K562 (cell line): ENCODE data around the gene PPFIA1. TPM values are rescaled to one million over a fixed set of nuclear protein-coding genes. Genes with fewer than 3 reads are reported as not detected.

Experiments used
- ATAC-seq: fragments of 200-7000 bp; cut with Tn5 transposase; 3 replicates; pipeline ENCODE4 v1.9.1; 2020; ENCODE audit warnings: moderate library complexity
- BruUV-seq: library from RNA; stranded (reverse); fragments of 400-500 nt; replicated peaks from 2 replicates; lab custom pipeline; 2021; lab: Mats Ljungman, UMichigan
- CTCF ChIA-PET: fragments of 300-600 bp; formaldehyde crosslinking; extraction: SDS; loops from one replicate; lab custom pipeline; 2021; ENCODE audit warnings: low intra/inter-chr PET ratio; lab: Yijun Ruan, JAX
- POLR2A ChIA-PET: fragments of 300-600, 350-650 bp; sonication (Branson Sonifier 250); formaldehyde crosslinking; extraction: SDS; loops from one replicate; lab custom pipeline; 2021; ENCODE audit warnings: antibody characterized with exemption, inconsistent platforms; lab: Yijun Ruan, JAX
- DNase-seq, 4 experiments: peaks; one replicate each; pipeline versions ENCODE4 v3.0.0 to v3.0.0-alpha.2; 2011 to 2018; ENCODE audit warnings: low spot score in 3 of 4, mixed read lengths in 3 of 4; ENCODE audit errors: extremely low read depth in 1 of 4
- FAIRE-seq: peaks from 2 replicates; lab custom pipeline; 2011; peaks lifted over from hg19 to GRCh38; lab: Jason Lieb, UNC
- H2AFZ ChIP-seq: 2 replicates; pipeline ENCODE4 v1.6.0; 2011; ENCODE audit warnings: low read depth, low read length, control low read depth, inconsistent platforms
- H3K27ac ChIP-seq: fragments of 200-600 bp; 3 replicates; pipeline ENCODE4 v1.8.0; 2011; ENCODE audit warnings: low read depth, mild to moderate bottlenecking, control low read depth, inconsistent platforms, low read length, moderate library complexity, mixed read lengths; ENCODE audit errors: extremely low read depth
- H3K27me3 ChIP-seq, 2 experiments: fragments of 300-600 bp in 1 of 2; 2 replicates in 1 of 2; 3 replicates in 1 of 2; pipeline versions ENCODE4 v1.6.0 to v1.8.0; 2011; ENCODE audit warnings: inconsistent platforms in 2 of 2, low read length in 2 of 2, mild to moderate bottlenecking in 1 of 2, mixed read lengths in 1 of 2, moderate library complexity in 1 of 2; ENCODE audit not compliant: control insufficient read depth in 2 of 2, insufficient read depth in 2 of 2
- H3K36me3 ChIP-seq: fragments of 300-600 bp; 3 replicates; pipeline ENCODE4 v1.8.0; 2011; ENCODE audit warnings: mild to moderate bottlenecking, low read length, inconsistent platforms; ENCODE audit not compliant: control insufficient read depth, insufficient read depth
- H3K4me1 ChIP-seq, 2 experiments: fragments of 200-600 bp in 1 of 2; replicated peaks in 1 of 2; 2 replicates in 1 of 2; 3 replicates in 1 of 2; pipeline versions ENCODE4 v1.5.1 to v1.8.0; 2011; ENCODE audit warnings: inconsistent platforms in 2 of 2, low read length in 2 of 2, mild to moderate bottlenecking in 1 of 2, mixed read lengths in 1 of 2, moderate library complexity in 1 of 2; ENCODE audit not compliant: control insufficient read depth in 2 of 2, insufficient read depth in 2 of 2
- H3K4me2 ChIP-seq: 2 replicates; pipeline ENCODE4 v1.6.1; 2011; ENCODE audit warnings: low read length, control low read depth, inconsistent platforms, mixed read lengths; ENCODE audit not compliant: insufficient read depth
- H3K4me3 ChIP-seq: fragments of 200-600 bp; sonication (generic), shearing (Covaris generic); 2 replicates; pipeline ENCODE4 v1.5.1; 2016; ENCODE audit warnings: control low read depth, inconsistent platforms
- H3K79me2 ChIP-seq: fragments of 200-600 bp; 3 replicates; pipeline ENCODE4 v1.8.0; 2011; ENCODE audit warnings: low read length, inconsistent platforms; ENCODE audit not compliant: control insufficient read depth, insufficient read depth
- H3K9ac ChIP-seq, 2 experiments: 2 replicates each; pipeline versions ENCODE4 v1.6.0 to v1.6.1; 2011; ENCODE audit warnings: low read depth in 2 of 2, low read length in 2 of 2, control low read depth in 1 of 2, inconsistent platforms in 1 of 2, mild to moderate bottlenecking in 1 of 2, mixed read lengths in 1 of 2; ENCODE audit not compliant: insufficient read depth in 1 of 2
- H3K9me1 ChIP-seq: one replicate; pipeline ENCODE4 v1.6.0; 2011; ENCODE audit warnings: inconsistent platforms, mild to moderate bottlenecking, low read length, moderate library complexity; ENCODE audit not compliant: control insufficient read depth, insufficient read depth
- H3K9me3 ChIP-seq: replicated peaks from 2 replicates; pipeline ENCODE4 v1.5.1; 2011; ENCODE audit warnings: low read depth, low read length, inconsistent platforms; ENCODE audit not compliant: control insufficient read depth, insufficient read depth
- H4K20me1 ChIP-seq: replicated peaks from 2 replicates; pipeline ENCODE4 v1.6.1; 2011; ENCODE audit warnings: low read length, inconsistent platforms, mixed read lengths; ENCODE audit not compliant: control insufficient read depth, insufficient read depth
- ATF3 ChIP-seq, 2 experiments: fragments of 450-650 bp in 1 of 2; sonication (generic) in 1 of 2; formaldehyde crosslinking in 1 of 2; IDR thresholded peaks in 1 of 2; conservative IDR thresholded peaks in 1 of 2; 2 replicates each; pipeline versions ENCODE4 v1.6.1 to v1.8.1; 2016 to 2023; ENCODE audit warnings: mild to moderate bottlenecking in 2 of 2, moderate library complexity in 2 of 2, inconsistent platforms in 1 of 2, missing genetic modification reagents in 1 of 2
- CHD4 ChIP-seq: fragments of 200-600 bp; sonication (generic); IDR thresholded peaks from 3 replicates; pipeline ENCODE4 v1.6.1; 2012; ENCODE audit warnings: low read depth, mild to moderate bottlenecking, mixed read lengths, low read length, inconsistent platforms; ENCODE audit not compliant: insufficient read depth, insufficient replicate concordance, poor library complexity, severe bottlenecking
- CTBP1 ChIP-seq: fragments of 450-650 bp; IDR thresholded peaks from 2 replicates; pipeline ENCODE4 v1.6.1; 2016; ENCODE audit warnings: borderline replicate concordance
- FOSL1 ChIP-seq: fragments of 200-800 bp; sonication (Bioruptor generic); conservative IDR thresholded peaks from 2 replicates; pipeline ENCODE4 v1.6.1; 2016; ENCODE audit warnings: missing genetic modification characterization, missing compliant biosample characterization
- JUND ChIP-seq, 2 experiments: IDR thresholded peaks; 2 replicates in 1 of 2; 3 replicates in 1 of 2; pipeline ENCODE4 v1.6.1; 2011; ENCODE audit warnings: borderline replicate concordance in 2 of 2, low read depth in 2 of 2, low read length in 2 of 2, improper control_type of control experiment in 1 of 2, missing biosample characterization in 1 of 2, missing genetic modification characterization in 1 of 2, missing genetic modification reagents in 1 of 2
- TRIM24 ChIP-seq, 2 experiments: fragments of 450-650 bp; IDR thresholded peaks; 2 replicates each; pipeline ENCODE4 v1.6.1; 2016
- WGBS: fragments of 100-300 bp; shearing (Covaris generic); methylation state at CpG from one replicate; pipeline ENCODE4 v1.1.6; 2016; ENCODE audit warnings: low coverage, mixed read lengths; ENCODE audit not compliant: insufficient coverage; ENCODE audit errors: missing lambda C conversion rate; 5-methylcytosine and 5-hydroxymethylcytosine counted together
- in situ Hi-C: fragments of 300-500 bp; cut with MboI; formaldehyde crosslinking; loops from 4 replicates; pipeline ENCODE4 v1.15.0; 2018; ENCODE audit warnings: inconsistent platforms, mixed read lengths
- intact Hi-C: fragments of 100-400 bp; cut with micrococcal nuclease; formaldehyde crosslinking; loops from 2 replicates; pipeline ENCODE4 v1.14.2; 2022
- polyA plus RNA-seq, 8 experiments: library from polyadenylated mRNA; depleted of rRNA in 4 of 8; stranded (reverse) in 5 of 8; unstranded in 3 of 8; fragments of >200 nt; fragmentation: Nextera tagmentation in 2 of 8; fragmentation: Illumina TruSeq in 1 of 8; extraction: Ambion mirVana in 2 of 8; extraction: Trizol in 1 of 8; gene quantifications; 2 replicates each; pipeline versions ENCODE4 v1.2.1 to v1.2.3, GENCODE V29; 2011 to 2014; ENCODE audit warnings: inconsistent platforms in 1 of 8, missing spikeins in 1 of 8
- total RNA-seq, 7 experiments: library from RNA; depleted of rRNA in 6 of 7; stranded (reverse); fragments of >200 nt in 6 of 7; fragmentation: Illumina TruSeq in 2 of 7; extraction: Trizol in 2 of 7; gene quantifications; 2 replicates each; pipeline versions ENCODE4 v1.2.1 to v1.2.3, GENCODE V29; 2011 to 2021; ENCODE audit warnings: low replicate concordance in 1 of 7

The PPFIA1 gene
- total and polyA plus RNA-seq, 9 of the 15 experiments (the other 6 are each of a cell fraction or from before 2014, with no cell fraction given) = 9.9 to 41.5 (median 28.5) TPM

GRCh38 chr11:70247042-70247709, 23.3 kb upstream of the PPFIA1 start (continued):
- peak; percentile 46; the same call in 1 of the 2 replicates for TF ChIP-seq JUND (IDR thresholded peaks at IDR 0.05; ENCODE audit: borderline replicate concordance, low read depth, low read length)
- no peak for TF ChIP-seq JUND (tag; IDR thresholded peaks at IDR 0.05; ENCODE audit: borderline replicate concordance, low read depth, low read length)
- TF ChIP-seq ATF3 (IDR thresholded peaks at IDR 0.05) = peak; percentile 35; the same call in 1 of the 2 replicates
- TF ChIP-seq ATF3 (CRISPR knock-in tag; conservative IDR thresholded peaks at IDR 0.05) = no peak
- no peak for TF ChIP-seq CHD4
- TF ChIP-seq TRIM24 (IDR thresholded peaks at IDR 0.05) = peak; percentile 16 to 60; a peak in 1 of 4 replicates

GRCh38 chr11:70247710-70248072, 22.8 kb upstream of the PPFIA1 start:
- H3K9ac ChIP-seq = peak overlapping the region in 1 of 2 experiments; percentile 67; a peak in 1 of 4 replicates
- FAIRE-seq (no peak), DNase-seq (no peak), ATAC-seq (no peak)
- intact Hi-C loops (no loop called here), in situ Hi-C loops (no loop called here)
- 18% methylated on average over 4 of the region's 4 CpGs for WGBS
- no peaks in the 10 kb centered on the region for H3K36me3 ChIP-seq
- H3K9me1 ChIP-seq = no peaks in the 10 kb centered on the region
- no peak overlapping the region for H3K27ac ChIP-seq
- no peaks in the 10 kb centered on the region for H3K79me2 ChIP-seq
- H3K27me3 ChIP-seq = peaks cover 22 to 71% of the 10 kb centered on the region in 2 experiments; a peak in 4 of 5 replicates
- peaks cover 4 to 14% of the 10 kb centered on the region in 2 experiments; a peak in 3 of 5 replicates for H3K4me1 ChIP-seq
- H3K9me3 ChIP-seq = no peaks in the 10 kb centered on the region
- ChIA-PET POLR2A (interaction anchor here (0.8 kb wide), 1 partner anchor 15 kb away, joined by 3 read pairs; no protein-coding TSS in a partner anchor), CTCF (no interaction called here)
- no peaks in the 10 kb centered on the region for H4K20me1 ChIP-seq
- H2AFZ ChIP-seq = peak overlapping the region; percentile 59; the same call in 1 of the 2 replicates
- peak overlapping the region; percentile 6; the same call in 1 of the 2 replicates for H3K4me2 ChIP-seq
- BruUV-seq = no TSS peak
- no peak for TF ChIP-seq JUND (IDR thresholded peaks at IDR 0.05; ENCODE audit: borderline replicate concordance, low read depth, low read length)
- no peak for TF ChIP-seq JUND (tag; IDR thresholded peaks at IDR 0.05; ENCODE audit: borderline replicate concordance, low read depth, low read length)
- 0 out of 2 replicates have a peak, but pooled peaks have one; percentile 8 for TF ChIP-seq FOSL1 (tag)
- TF ChIP-seq CTBP1 = 0 out of 2 replicates have a peak, but pooled peaks have one; percentile 0
- H3K4me3 ChIP-seq = no peak overlapping the region
